Measurements from ENCODE around the gene ACP6. TPM values are rescaled to one million over a fixed set of nuclear protein-coding genes. Genes with fewer than 3 reads are reported as not detected.

The ACP6 gene
- total RNA-seq, 1 experiment from 2014 or later, result 116 TPM

DNA sequence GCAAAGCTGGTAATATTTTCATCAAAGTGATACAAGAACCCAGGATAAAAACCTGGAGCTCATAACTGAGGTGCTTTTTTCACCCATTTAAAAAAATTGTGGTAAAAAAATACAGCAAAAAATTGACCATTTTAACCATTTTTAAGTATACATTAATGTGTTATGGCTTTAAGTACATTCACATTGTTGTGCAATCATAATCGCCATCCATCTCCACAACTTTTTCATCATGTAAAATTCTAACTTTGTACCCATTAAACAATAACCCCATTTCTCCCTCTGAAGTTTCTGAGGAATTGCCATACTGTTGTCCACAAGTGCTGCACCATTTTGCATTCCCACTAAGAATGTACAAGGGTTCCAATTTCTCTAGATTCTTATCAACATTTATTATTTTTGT, 36.6 kb downstream of the ACP6 start:
- TF ChIP-seq, protein P1, sequence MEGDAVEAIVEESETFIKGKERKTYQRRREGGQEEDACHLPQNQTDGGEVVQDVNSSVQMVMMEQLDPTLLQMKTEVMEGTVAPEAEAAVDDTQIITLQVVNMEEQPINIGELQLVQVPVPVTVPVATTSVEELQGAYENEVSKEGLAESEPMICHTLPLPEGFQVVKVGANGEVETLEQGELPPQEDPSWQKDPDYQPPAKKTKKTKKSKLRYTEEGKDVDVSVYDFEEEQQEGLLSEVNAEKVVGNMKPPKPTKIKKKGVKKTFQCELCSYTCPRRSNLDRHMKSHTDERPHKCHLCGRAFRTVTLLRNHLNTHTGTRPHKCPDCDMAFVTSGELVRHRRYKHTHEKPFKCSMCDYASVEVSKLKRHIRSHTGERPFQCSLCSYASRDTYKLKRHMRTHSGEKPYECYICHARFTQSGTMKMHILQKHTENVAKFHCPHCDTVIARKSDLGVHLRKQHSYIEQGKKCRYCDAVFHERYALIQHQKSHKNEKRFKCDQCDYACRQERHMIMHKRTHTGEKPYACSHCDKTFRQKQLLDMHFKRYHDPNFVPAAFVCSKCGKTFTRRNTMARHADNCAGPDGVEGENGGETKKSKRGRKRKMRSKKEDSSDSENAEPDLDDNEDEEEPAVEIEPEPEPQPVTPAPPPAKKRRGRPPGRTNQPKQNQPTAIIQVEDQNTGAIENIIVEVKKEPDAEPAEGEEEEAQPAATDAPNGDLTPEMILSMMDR (IDR thresholded peaks at IDR 0.05; ENCODE audit: unreplicated experiment), result no peak
- CTCF ChIA-PET, result no interaction called here

DNA sequence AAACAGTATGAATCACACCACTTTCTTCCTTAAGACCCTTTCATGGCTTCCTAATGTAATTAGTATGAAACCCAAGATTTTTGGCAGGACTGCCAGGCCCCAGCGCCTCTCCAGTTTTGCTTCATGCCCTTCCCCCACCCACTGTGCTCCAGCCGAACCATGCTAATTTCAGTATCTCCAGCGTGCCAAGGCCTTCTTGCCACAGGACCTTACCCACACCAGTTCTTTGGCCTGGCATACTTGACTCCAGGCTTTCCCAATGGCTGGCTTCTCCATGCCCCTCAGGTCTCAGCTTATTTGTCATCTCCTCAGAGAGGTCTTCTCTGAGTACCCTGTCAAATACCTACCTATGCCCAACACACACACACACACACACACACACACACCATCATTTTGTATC, 38.5 kb downstream of the ACP6 start:
- H3K4me1 Mint-ChIP-seq (ENCODE audit: low read depth, unreplicated experiment), result peaks cover 7% of the 10 kb centered on the region
- TF ChIP-seq, protein P1 (IDR thresholded peaks at IDR 0.05; ENCODE audit: unreplicated experiment), result no peak
- CTCF ChIA-PET, result interaction anchor here (0.6 kb wide), 1 partner anchor 265 kb away, joined by 3 read pairs; no protein-coding TSS in a partner anchor
- no peak overlapping the region for H3K4me3 Mint-ChIP-seq (ENCODE audit: low read depth, unreplicated experiment)
- H3K27ac Mint-ChIP-seq (ENCODE audit: unreplicated experiment), result no peak overlapping the region
- H3K36me3 Mint-ChIP-seq (ENCODE audit: insufficient read depth, unreplicated experiment), result peaks cover 35% of the 10 kb centered on the region
- H3K9me3 Mint-ChIP-seq (ENCODE audit: low read depth, unreplicated experiment), result no peaks in the 10 kb centered on the region
- H3K27me3 Mint-ChIP-seq (ENCODE audit: unreplicated experiment), result no peaks in the 10 kb centered on the region
- no TSS peak for BruUV-seq (replicated peaks)
- intact Hi-C loops (cut with micrococcal nuclease; ENCODE audit: unreplicated experiment), result no loop called here
- DNase-seq, result no peak

More for the DNA sequence above, 36.6 kb downstream of the ACP6 start:
- peaks cover 7% of the 10 kb centered on the region for H3K4me1 Mint-ChIP-seq (ENCODE audit: low read depth, unreplicated experiment)
- no peaks in the 10 kb centered on the region for H3K9me3 Mint-ChIP-seq (ENCODE audit: low read depth, unreplicated experiment)
- H3K27me3 Mint-ChIP-seq (ENCODE audit: unreplicated experiment), result no peaks in the 10 kb centered on the region
- peaks cover 21% of the 10 kb centered on the region for H3K36me3 Mint-ChIP-seq (ENCODE audit: insufficient read depth, unreplicated experiment)
- no peak overlapping the region for H3K4me3 Mint-ChIP-seq (ENCODE audit: low read depth, unreplicated experiment)
- no peak for DNase-seq
- no TSS peak for BruUV-seq (replicated peaks)
- H3K27ac Mint-ChIP-seq (ENCODE audit: unreplicated experiment), result no peak overlapping the region
- intact Hi-C loops (cut with micrococcal nuclease; ENCODE audit: unreplicated experiment), result no loop called here

DNA sequence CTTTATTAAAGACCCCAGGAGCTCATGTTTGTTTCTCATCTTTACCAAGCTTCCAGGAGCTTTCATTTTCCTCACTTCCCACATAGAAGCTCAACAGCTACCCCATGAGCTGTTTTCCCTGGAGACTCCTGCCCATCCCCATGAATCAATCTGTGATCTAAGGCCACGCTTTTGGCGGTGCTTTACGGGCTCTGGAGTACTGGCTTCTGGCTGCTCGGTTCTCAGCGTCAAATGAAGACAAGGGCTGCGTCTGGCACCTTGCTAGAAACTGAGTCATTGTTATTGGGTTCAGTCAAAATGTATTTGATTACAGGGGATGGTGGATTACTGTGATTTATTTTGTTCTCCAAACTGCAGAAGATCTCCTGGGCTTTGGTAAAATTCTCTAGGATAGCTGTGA, 39.9 kb downstream of the ACP6 start:
- Mint-ChIP-seq H3K27ac (ENCODE audit: unreplicated experiment) (no peak overlapping the region), H3K4me3 (ENCODE audit: low read depth, unreplicated experiment) (no peak overlapping the region), H3K4me1 (ENCODE audit: low read depth, unreplicated experiment) (peaks cover under 1% of the 10 kb centered on the region), H3K27me3 (ENCODE audit: unreplicated experiment) (no peaks in the 10 kb centered on the region), H3K36me3 (ENCODE audit: insufficient read depth, unreplicated experiment) (peaks cover 44% of the 10 kb centered on the region), H3K9me3 (ENCODE audit: low read depth, unreplicated experiment) (no peaks in the 10 kb centered on the region)
- intact Hi-C loops (cut with micrococcal nuclease; ENCODE audit: unreplicated experiment), result no loop called here
- no TSS peak for BruUV-seq (replicated peaks)
- CTCF ChIA-PET, result no interaction called here
- TF ChIP-seq, protein P1 (IDR thresholded peaks at IDR 0.05; ENCODE audit: unreplicated experiment), result no peak
- DNase-seq, result no peak

DNA sequence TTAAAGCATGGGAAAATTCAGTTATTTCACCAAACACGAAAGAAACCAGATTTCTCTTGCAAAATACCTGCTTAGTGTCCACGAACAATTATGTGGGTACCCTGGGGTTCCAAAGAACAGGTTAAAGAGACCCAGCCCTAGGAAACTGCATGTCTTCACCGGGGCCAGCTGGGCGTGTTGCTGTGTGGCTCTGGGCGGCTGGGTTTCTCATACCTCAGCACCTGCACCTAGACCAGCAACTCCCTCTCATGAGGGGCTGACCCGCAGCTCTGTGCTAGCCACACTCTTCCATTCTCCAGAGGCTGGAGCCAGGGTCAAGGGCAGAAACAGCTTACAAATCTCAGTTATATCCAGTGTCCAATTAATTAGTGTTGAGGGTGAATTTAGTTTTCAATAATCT, 40.3 kb downstream of the ACP6 start:
- Mint-ChIP-seq H3K27me3 (ENCODE audit: unreplicated experiment) (no peaks in the 10 kb centered on the region), H3K36me3 (ENCODE audit: insufficient read depth, unreplicated experiment) (peaks cover 48% of the 10 kb centered on the region), H3K4me3 (ENCODE audit: low read depth, unreplicated experiment) (no peak overlapping the region), H3K27ac (ENCODE audit: unreplicated experiment) (no peak overlapping the region), H3K4me1 (ENCODE audit: low read depth, unreplicated experiment) (no peaks in the 10 kb centered on the region), H3K9me3 (ENCODE audit: low read depth, unreplicated experiment) (no peaks in the 10 kb centered on the region)
- no peak for DNase-seq
- TF ChIP-seq, protein P1 (IDR thresholded peaks at IDR 0.05; ENCODE audit: unreplicated experiment), result no peak
- CTCF ChIA-PET, result no interaction called here
- intact Hi-C loops (cut with micrococcal nuclease; ENCODE audit: unreplicated experiment), result no loop called here
- no TSS peak for BruUV-seq (replicated peaks)
